ENCODE results near the gene PKP1. TPM values are rescaled to one million over a fixed set of nuclear protein-coding genes. Genes with fewer than 3 reads are reported as not detected.
A peak's percentile ranks its signal among the peaks of the same experiment; 100 is the strongest.

Gene PKP1
- total RNA-seq, 1 experiment from 2014 or later = 0.30 TPM

GRCh38 chr1:201310986-201311355, 27.7 kb downstream of the PKP1 start:
- no peaks in the 10 kb centered on the region for H3K9me3 Mint-ChIP-seq (ENCODE audit: unreplicated experiment)
- BruUV-seq (replicated peaks) = no TSS peak
- peaks cover 68% of the 10 kb centered on the region for H3K4me1 Mint-ChIP-seq (ENCODE audit: insufficient read depth, unreplicated experiment)
- peaks cover 9% of the 10 kb centered on the region for H3K36me3 Mint-ChIP-seq (ENCODE audit: insufficient read depth, unreplicated experiment)
- ChIA-PET POLR2A (interaction anchor here (0.7 to 42.9 kb wide), 25 partner anchors 8 to 572 kb away, joined by 3 to 3819 read pairs (median 6); partner anchors contain the start of genes CAMSAP2 and PKP1), CTCF (interaction anchor here (0.6 to 26.0 kb wide), 13 partner anchors 8 to 98 kb away, joined by 3 to 474 read pairs (median 8); no protein-coding TSS in a partner anchor)
- no peaks in the 10 kb centered on the region for H3K27me3 Mint-ChIP-seq (ENCODE audit: insufficient read depth, unreplicated experiment)
- no peak for TF ChIP-seq CTCF (IDR thresholded peaks at IDR 0.05; ENCODE audit: unreplicated experiment)
- peak overlapping the region; percentile 97 for H3K27ac Mint-ChIP-seq (ENCODE audit: low read depth, unreplicated experiment)
- peak; percentile 99 for DNase-seq (ENCODE audit: unreplicated experiment)
- H3K4me3 Mint-ChIP-seq (ENCODE audit: unreplicated experiment) = no peak overlapping the region
- intact Hi-C loops (cut with micrococcal nuclease) = loop anchor here (1.0 kb wide), 1 partner anchor 36 kb away; no protein-coding TSS in a partner anchor

DNA sequence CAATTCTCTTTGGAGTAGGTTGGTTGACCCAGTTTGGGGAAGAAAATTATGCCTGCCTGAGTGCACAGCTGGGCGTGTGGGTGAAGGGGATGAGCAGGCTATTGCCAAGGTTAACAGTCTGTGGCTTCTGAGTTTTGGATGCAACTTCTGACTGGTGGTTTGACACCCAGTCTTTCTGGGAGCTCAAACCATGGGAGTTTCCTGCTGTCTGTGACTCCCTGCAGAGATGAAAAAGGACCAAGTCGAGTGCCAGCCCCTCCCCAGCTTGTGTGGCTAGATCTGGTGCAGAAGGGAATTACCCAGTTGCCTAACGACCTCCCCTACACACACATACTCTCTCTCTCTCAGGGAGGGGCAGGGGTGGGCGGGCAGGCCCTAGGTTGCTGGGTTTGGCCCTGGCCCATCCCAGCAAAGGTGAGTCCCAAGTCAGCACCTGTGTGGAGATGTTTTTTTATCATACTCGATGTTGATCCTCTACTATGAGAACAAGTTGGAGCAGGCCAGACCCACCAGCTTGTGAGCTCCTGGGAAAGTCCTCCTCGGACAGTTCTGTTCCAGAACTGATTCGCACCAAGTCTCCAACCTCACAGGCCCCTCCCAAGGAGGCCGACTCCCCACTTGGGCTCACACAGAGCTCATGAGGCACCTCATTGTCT, 28.2 kb downstream of the PKP1 start:
- DNase-seq (ENCODE audit: unreplicated experiment) = peak; percentile 96
- Mint-ChIP-seq H3K27ac (ENCODE audit: low read depth, unreplicated experiment) (peak overlapping the region; percentile 97), H3K9me3 (ENCODE audit: unreplicated experiment) (no peaks in the 10 kb centered on the region), H3K27me3 (ENCODE audit: insufficient read depth, unreplicated experiment) (no peaks in the 10 kb centered on the region), H3K4me1 (ENCODE audit: insufficient read depth, unreplicated experiment) (peaks cover 63% of the 10 kb centered on the region), H3K4me3 (ENCODE audit: unreplicated experiment) (no peak overlapping the region), H3K36me3 (ENCODE audit: insufficient read depth, unreplicated experiment) (peaks cover 9% of the 10 kb centered on the region)
- no TSS peak for BruUV-seq (replicated peaks)
- POLR2A ChIA-PET = interaction anchor here (0.6 to 42.9 kb wide), 24 partner anchors 8 to 572 kb away, joined by 3 to 3819 read pairs (median 6); partner anchors contain the start of genes CAMSAP2, PHLDA3 and PKP1
- intact Hi-C loops (cut with micrococcal nuclease) = loop anchor here (1.0 kb wide), 1 partner anchor 36 kb away; no protein-coding TSS in a partner anchor
- no peak for TF ChIP-seq CTCF (IDR thresholded peaks at IDR 0.05; ENCODE audit: unreplicated experiment)
- CTCF ChIA-PET = interaction anchor here (0.6 to 26.0 kb wide), 17 partner anchors 12 to 283 kb away, joined by 3 to 474 read pairs (median 6); partner anchors contain the start of gene PKP1

GRCh38 chr1:201312298-201312697, 29.0 kb downstream of the PKP1 start:
- intact Hi-C loops (cut with micrococcal nuclease) = no loop called here
- Mint-ChIP-seq H3K27me3 (ENCODE audit: insufficient read depth, unreplicated experiment) (no peaks in the 10 kb centered on the region), H3K9me3 (ENCODE audit: unreplicated experiment) (no peaks in the 10 kb centered on the region), H3K36me3 (ENCODE audit: insufficient read depth, unreplicated experiment) (peaks cover 9% of the 10 kb centered on the region), H3K27ac (ENCODE audit: low read depth, unreplicated experiment) (peak overlapping the region; percentile 97), H3K4me3 (ENCODE audit: unreplicated experiment) (no peak overlapping the region), H3K4me1 (ENCODE audit: insufficient read depth, unreplicated experiment) (peaks cover 56% of the 10 kb centered on the region)
- ChIA-PET POLR2A (interaction anchor here (1.5 to 42.9 kb wide), 12 partner anchors 10 to 150 kb away, joined by 4 to 3819 read pairs (median 13); partner anchors contain the start of gene PKP1), CTCF (interaction anchor here (0.6 to 26.0 kb wide), 19 partner anchors 12 to 242 kb away, joined by 3 to 474 read pairs (median 5); partner anchors contain the start of gene PKP1)
- DNase-seq (ENCODE audit: unreplicated experiment) = peak; percentile 57
- peak; percentile 13 for TF ChIP-seq CTCF (IDR thresholded peaks at IDR 0.05; ENCODE audit: unreplicated experiment)
- no TSS peak for BruUV-seq (replicated peaks)

GRCh38 chr1:201313086-201313485, 29.8 kb downstream of the PKP1 start:
- no TSS peak for BruUV-seq (replicated peaks)
- Mint-ChIP-seq H3K4me3 (ENCODE audit: unreplicated experiment) (no peak overlapping the region), H3K27me3 (ENCODE audit: insufficient read depth, unreplicated experiment) (no peaks in the 10 kb centered on the region), H3K27ac (ENCODE audit: low read depth, unreplicated experiment) (peak overlapping the region; percentile 97), H3K4me1 (ENCODE audit: insufficient read depth, unreplicated experiment) (peaks cover 53% of the 10 kb centered on the region), H3K36me3 (ENCODE audit: insufficient read depth, unreplicated experiment) (peaks cover 9% of the 10 kb centered on the region), H3K9me3 (ENCODE audit: unreplicated experiment) (no peaks in the 10 kb centered on the region)
- TF ChIP-seq CTCF (IDR thresholded peaks at IDR 0.05; ENCODE audit: unreplicated experiment) = no peak
- ChIA-PET CTCF (interaction anchor here (0.6 to 26.0 kb wide), 16 partner anchors 8 to 241 kb away, joined by 3 to 474 read pairs (median 4); no protein-coding TSS in a partner anchor), POLR2A (interaction anchor here (2.0 to 42.9 kb wide), 5 partner anchors 11 to 47 kb away, joined by 5 to 3819 read pairs (median 56); partner anchors contain the start of gene PKP1)
- intact Hi-C loops (cut with micrococcal nuclease) = no loop called here
- no peak for DNase-seq (ENCODE audit: unreplicated experiment)

Data from MCF 10A (cell line).